ENCODE data around the gene PROX2.

The PROX2 gene

DNA sequence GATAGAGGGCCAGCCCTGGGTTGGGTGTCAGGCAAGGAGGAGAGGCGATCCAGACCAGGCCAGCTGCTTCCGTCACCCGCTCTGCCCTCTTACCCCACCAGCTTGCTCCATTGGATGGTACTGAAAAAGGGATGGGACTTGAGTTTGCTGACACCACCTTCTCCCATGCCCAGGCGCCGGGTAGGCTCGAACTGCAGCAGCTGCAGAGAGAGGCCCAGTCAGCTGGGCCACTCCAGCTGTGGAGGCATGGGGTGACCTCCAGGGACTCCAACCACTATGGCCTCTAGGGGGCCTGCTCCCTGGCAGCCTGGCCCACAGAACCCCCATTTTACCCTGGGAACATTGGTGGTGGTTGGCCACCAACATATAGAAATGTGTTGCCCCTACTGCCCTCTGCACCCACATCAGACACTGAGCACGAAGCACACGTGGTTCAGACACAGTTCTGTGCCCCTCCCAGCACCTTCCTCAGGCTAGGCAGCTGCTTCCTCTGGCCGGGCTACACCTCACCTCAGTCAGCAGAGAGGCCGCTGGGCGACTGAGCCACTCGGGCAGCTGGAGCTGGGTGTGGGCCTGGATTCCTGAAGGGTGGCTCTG lies 31.1 kb upstream of the PROX2 start:
- ChIA-PET CTCF (interaction anchor here (1.2 to 17.5 kb wide), 13 partner anchors 10 to 298 kb away, joined by 3 to 542 read pairs (median 33); partner anchors contain the start of genes DLST, PROX2 and RPS6KL1), POLR2A (no interaction called here)
- DNase-seq (ENCODE audit: extremely low spot score): no peak
- TF ChIP-seq, protein P1, sequence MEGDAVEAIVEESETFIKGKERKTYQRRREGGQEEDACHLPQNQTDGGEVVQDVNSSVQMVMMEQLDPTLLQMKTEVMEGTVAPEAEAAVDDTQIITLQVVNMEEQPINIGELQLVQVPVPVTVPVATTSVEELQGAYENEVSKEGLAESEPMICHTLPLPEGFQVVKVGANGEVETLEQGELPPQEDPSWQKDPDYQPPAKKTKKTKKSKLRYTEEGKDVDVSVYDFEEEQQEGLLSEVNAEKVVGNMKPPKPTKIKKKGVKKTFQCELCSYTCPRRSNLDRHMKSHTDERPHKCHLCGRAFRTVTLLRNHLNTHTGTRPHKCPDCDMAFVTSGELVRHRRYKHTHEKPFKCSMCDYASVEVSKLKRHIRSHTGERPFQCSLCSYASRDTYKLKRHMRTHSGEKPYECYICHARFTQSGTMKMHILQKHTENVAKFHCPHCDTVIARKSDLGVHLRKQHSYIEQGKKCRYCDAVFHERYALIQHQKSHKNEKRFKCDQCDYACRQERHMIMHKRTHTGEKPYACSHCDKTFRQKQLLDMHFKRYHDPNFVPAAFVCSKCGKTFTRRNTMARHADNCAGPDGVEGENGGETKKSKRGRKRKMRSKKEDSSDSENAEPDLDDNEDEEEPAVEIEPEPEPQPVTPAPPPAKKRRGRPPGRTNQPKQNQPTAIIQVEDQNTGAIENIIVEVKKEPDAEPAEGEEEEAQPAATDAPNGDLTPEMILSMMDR (IDR thresholded peaks at IDR 0.05; ENCODE audit: control extremely low read depth, extremely low read depth, low read depth, missing control alignments): peak; percentile 8

DNA sequence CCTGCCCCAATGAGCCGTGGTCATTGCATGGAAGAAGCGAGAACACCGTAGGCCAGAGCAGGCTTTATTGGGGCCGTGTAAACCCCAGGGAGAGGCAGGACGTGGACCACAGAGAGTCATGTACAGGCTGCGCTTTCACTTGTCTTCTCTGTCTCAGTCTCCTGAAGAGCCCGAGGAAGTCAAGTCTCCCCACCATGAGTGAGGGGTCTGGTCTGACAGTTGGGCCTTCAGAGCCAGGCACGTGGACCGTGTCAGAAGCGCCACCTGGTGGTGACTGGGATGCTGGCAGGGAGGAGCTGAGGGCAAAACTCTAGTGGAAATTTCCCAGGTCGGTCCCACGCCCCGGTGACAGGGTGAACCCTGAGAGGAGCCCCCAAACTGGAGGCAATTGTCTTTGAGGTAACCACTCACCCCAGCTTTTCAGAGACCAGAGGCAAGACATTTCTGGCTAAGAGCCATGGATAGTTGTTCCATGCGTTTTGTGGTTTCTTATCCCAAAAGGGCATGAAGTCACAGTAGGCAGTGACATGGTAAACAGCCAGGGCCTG lies 29.7 kb upstream of the PROX2 start:
- POLR2A ChIA-PET: interaction anchor here (0.5 to 1.4 kb wide), 3 partner anchors 23 to 1119 kb away, joined by 3 to 5 read pairs (median 4); no protein-coding TSS in a partner anchor
- CTCF ChIA-PET: interaction anchor here (0.6 to 17.5 kb wide), 42 partner anchors 9 to 398 kb away, joined by 3 to 542 read pairs (median 4); partner anchors contain the start of genes DLST, LTBP2, PROX2 and RPS6KL1
- peak; percentile 82 for DNase-seq (ENCODE audit: extremely low spot score)
- TF ChIP-seq, protein P1 (IDR thresholded peaks at IDR 0.05; ENCODE audit: control extremely low read depth, extremely low read depth, low read depth, missing control alignments): peak; percentile 88

DNA sequence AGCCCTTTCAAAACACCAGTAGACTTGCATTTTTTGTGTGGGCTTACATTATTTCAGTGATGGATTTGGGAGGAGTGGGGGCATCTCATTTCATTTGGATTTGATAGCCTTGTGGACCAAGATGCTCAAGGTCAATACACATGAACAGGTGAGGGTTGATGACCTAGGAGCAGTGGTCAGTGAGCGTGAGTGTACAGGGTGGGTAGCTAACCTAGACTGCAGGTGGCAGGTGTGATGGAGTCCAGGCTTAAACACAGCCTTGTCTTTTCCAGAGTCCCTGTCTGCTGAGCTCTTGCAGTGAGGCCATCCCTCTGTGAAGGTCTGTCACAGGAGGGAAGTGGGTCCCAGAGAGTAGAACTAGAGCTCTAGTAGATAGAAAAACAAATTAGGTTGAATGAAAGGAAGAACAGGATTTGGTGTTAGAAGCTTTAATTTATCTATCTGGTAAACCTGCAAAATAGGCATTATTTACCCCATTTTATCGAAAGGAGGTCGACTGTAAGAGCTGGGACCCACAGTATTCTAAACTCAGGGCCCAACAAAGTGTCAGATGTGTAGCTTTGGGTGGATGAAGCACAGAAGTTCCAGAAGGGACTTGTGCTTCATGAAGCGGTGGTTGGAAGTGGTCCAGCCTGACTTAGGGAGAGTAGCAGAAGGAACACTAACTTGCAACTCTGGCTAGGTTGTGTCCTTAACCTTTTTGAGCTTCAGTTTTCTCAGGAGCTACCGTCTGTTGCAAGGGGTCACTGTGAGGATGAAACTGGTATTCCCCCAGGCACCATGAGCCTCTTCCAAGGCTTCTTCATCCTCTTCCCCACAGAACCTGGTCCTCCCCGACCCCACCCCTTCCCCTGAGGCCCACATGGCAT lies 28.9 kb upstream of the PROX2 start:
- ChIA-PET CTCF (interaction anchor here (0.6 to 17.5 kb wide), 31 partner anchors 8 to 399 kb away, joined by 3 to 542 read pairs (median 4); partner anchors contain the start of genes DLST, PROX2, RPS6KL1 and YLPM1), POLR2A (interaction anchor here (0.7 to 1.4 kb wide), 2 partner anchors 22 to 43 kb away, joined by 3 to 4 read pairs; no protein-coding TSS in a partner anchor)
- TF ChIP-seq, protein P1 (IDR thresholded peaks at IDR 0.05; ENCODE audit: control extremely low read depth, extremely low read depth, low read depth, missing control alignments): no peak
- no peak for DNase-seq (ENCODE audit: extremely low spot score)

DNA sequence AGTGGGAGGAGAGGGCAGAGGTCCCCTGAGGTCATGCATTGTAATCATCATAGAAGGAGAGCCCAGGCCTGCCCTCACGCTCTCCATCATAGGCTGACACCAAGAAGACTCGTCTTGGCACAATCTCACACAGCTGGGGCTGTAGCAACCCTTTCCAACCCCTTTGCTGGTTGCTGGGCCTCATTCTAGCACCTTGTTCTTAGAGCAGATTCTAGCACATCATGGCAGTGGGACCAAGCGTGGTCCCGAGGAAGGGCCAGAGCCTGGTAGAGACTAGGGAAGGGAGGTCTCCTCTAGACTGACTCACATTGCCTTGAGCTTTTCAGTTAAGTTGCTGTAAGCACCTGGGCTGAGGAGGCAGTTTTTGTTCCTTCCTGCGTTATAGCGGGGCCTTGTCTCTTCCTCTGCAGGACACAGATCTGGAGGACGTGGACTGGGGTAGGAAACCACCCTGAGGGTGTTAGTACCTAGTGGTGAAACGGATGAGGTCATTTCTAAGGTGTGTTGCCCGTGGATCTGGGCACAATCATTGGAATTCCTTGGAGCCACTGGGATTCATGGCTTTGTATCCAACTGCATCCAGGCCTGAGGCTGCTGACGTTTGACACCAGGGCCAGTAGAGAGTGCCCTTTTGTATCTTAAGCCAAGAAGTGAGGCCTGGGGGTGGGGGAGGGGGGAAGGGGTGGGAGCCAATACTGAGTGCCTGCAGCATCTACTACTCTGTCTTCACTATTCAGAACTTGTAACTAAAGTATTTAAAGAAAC lies 27.2 kb upstream of the PROX2 start:
- POLR2A ChIA-PET: no interaction called here
- DNase-seq (ENCODE audit: extremely low spot score): no peak
- TF ChIP-seq, protein P1 (IDR thresholded peaks at IDR 0.05; ENCODE audit: control extremely low read depth, extremely low read depth, low read depth, missing control alignments): no peak
- CTCF ChIA-PET: interaction anchor here (6.1 to 17.5 kb wide), 4 partner anchors 11 to 46 kb away, joined by 81 to 542 read pairs (median 178); partner anchors contain the start of genes DLST, PROX2 and RPS6KL1

DNA sequence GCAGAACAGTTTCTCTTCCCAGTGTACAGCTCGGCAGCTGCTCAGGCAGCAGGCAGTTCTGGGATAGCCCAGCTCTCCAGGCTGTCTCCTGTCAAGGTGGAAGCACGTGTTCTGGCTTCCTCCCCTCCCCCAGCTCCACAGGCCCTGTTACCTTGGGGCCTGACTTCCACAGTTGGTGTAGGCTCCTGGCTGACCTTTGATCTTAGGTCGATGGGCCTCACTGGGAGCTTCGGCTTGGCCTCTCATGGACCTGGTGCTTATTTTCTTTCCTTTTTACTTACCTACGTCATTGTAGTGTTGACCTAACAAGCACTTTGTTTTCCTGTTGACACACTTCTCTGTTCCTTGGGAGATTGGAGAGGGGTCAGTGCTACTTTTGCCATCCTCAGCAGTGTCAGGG lies 22.7 kb upstream of the PROX2 start:
- ChIA-PET CTCF (interaction anchor here (1.1 to 17.5 kb wide), 5 partner anchors 16 to 190 kb away, joined by 3 to 542 read pairs (median 3); no protein-coding TSS in a partner anchor), POLR2A (interaction anchor here (1.2 kb wide), 1 partner anchor 20 kb away, joined by 4 read pairs; no protein-coding TSS in a partner anchor)

More for the DNA sequence above, 22.7 kb upstream of the PROX2 start:
- DNase-seq (ENCODE audit: extremely low spot score): no peak
- TF ChIP-seq, protein P1 (IDR thresholded peaks at IDR 0.05; ENCODE audit: control extremely low read depth, extremely low read depth, low read depth, missing control alignments): no peak

All from GM10248 (cell line).